ENCODE results near the gene KAZN. TPM values are rescaled to one million over a fixed set of nuclear protein-coding genes. Genes with fewer than 3 reads are reported as not detected.

Gene KAZN
- total and polyA plus RNA-seq, 4 donors, result 17.8 to 54.0 (median 38.4) TPM

GRCh38 chr1:15051882-15052528 lies 453.5 kb downstream of the KAZN start:
- Histone ChIP-seq H3K9me3 (ENCODE audit: control insufficient read depth, insufficient read depth, low read length) (no peaks in the 10 kb centered on the region), H3K4me3 (ENCODE audit: low read depth, low read length) (no peak overlapping the region), H3K27me3 (ENCODE audit: control insufficient read depth, insufficient read depth, low read length) (no peaks in the 10 kb centered on the region), H3K36me3 (ENCODE audit: control insufficient read depth, insufficient read depth, low read length) (peaks cover 47% of the 10 kb centered on the region), H3K4me1 (ENCODE audit: control insufficient read depth, insufficient read depth, low read length) (peaks cover 2% of the 10 kb centered on the region), H3K27ac (ENCODE audit: low read depth, low read length) (no peak overlapping the region)
- WGBS (ENCODE audit: insufficient coverage), result 82% methylated on average over 3 of the region's 8 CpGs
- no peak for DNase-seq (ENCODE audit: low read depth in 4 of 6, low spot score in 6 of 6)

GRCh38 chr1:15053153-15053552 lies 454.7 kb downstream of the KAZN start:
- 85% methylated on average over 7 of the region's 9 CpGs for WGBS (ENCODE audit: insufficient coverage)
- Histone ChIP-seq H3K9me3 (ENCODE audit: control insufficient read depth, insufficient read depth, low read length) (no peaks in the 10 kb centered on the region), H3K27me3 (ENCODE audit: control insufficient read depth, insufficient read depth, low read length) (no peaks in the 10 kb centered on the region), H3K4me1 (ENCODE audit: control insufficient read depth, insufficient read depth, low read length) (no peaks in the 10 kb centered on the region), H3K36me3 (ENCODE audit: control insufficient read depth, insufficient read depth, low read length) (peaks cover 47% of the 10 kb centered on the region), H3K27ac (ENCODE audit: low read depth, low read length) (no peak overlapping the region), H3K4me3 (ENCODE audit: low read depth, low read length) (no peak overlapping the region)
- no peak for DNase-seq (ENCODE audit: low read depth in 4 of 6, low spot score in 6 of 6)

GRCh38 chr1:15055736-15056415 lies 457.4 kb downstream of the KAZN start:
- Histone ChIP-seq H3K4me1 (ENCODE audit: control insufficient read depth, insufficient read depth, low read length) (peaks cover 4% of the 10 kb centered on the region), H3K27ac (ENCODE audit: low read depth, low read length) (no peak overlapping the region), H3K36me3 (ENCODE audit: control insufficient read depth, insufficient read depth, low read length) (peaks cover 49% of the 10 kb centered on the region), H3K9me3 (ENCODE audit: control insufficient read depth, insufficient read depth, low read length) (no peaks in the 10 kb centered on the region), H3K27me3 (ENCODE audit: control insufficient read depth, insufficient read depth, low read length) (no peaks in the 10 kb centered on the region), H3K4me3 (ENCODE audit: low read depth, low read length) (no peak overlapping the region)
- WGBS (ENCODE audit: insufficient coverage), result 95% methylated on average over 28 of the region's 29 CpGs
- no peak for DNase-seq (ENCODE audit: low read depth in 4 of 6, low spot score in 6 of 6)

GRCh38 chr1:15056515-15057285 lies 458.2 kb downstream of the KAZN start:
- Histone ChIP-seq H3K36me3 (ENCODE audit: control insufficient read depth, insufficient read depth, low read length) (peaks cover 48% of the 10 kb centered on the region), H3K4me1 (ENCODE audit: control insufficient read depth, insufficient read depth, low read length) (peaks cover 4% of the 10 kb centered on the region), H3K27me3 (ENCODE audit: control insufficient read depth, insufficient read depth, low read length) (no peaks in the 10 kb centered on the region), H3K4me3 (ENCODE audit: low read depth, low read length) (no peak overlapping the region), H3K9me3 (ENCODE audit: control insufficient read depth, insufficient read depth, low read length) (no peaks in the 10 kb centered on the region), H3K27ac (ENCODE audit: low read depth, low read length) (no peak overlapping the region)
- 93% methylated on average over 4 of the region's 4 CpGs for WGBS (ENCODE audit: insufficient coverage)
- DNase-seq (ENCODE audit: low read depth in 4 of 6, low spot score in 6 of 6), result no peak

GRCh38 chr1:15057834-15058233 lies 459.3 kb downstream of the KAZN start:
- no peaks in the 10 kb centered on the region for H3K27me3 ChIP-seq (ENCODE audit: control insufficient read depth, insufficient read depth, low read length)
- H3K9me3 ChIP-seq (ENCODE audit: control insufficient read depth, insufficient read depth, low read length), result peaks cover 2% of the 10 kb centered on the region
- DNase-seq (ENCODE audit: low read depth in 4 of 6, low spot score in 6 of 6), result no peak
- 86% methylated on average over 5 of the region's 5 CpGs for WGBS (ENCODE audit: insufficient coverage)
- H3K4me1 ChIP-seq (ENCODE audit: control insufficient read depth, insufficient read depth, low read length), result peaks cover 4% of the 10 kb centered on the region
- peaks cover 51% of the 10 kb centered on the region for H3K36me3 ChIP-seq (ENCODE audit: control insufficient read depth, insufficient read depth, low read length)
- no peak overlapping the region for H3K4me3 ChIP-seq (ENCODE audit: low read depth, low read length)
- no peak overlapping the region for H3K27ac ChIP-seq (ENCODE audit: low read depth, low read length)

GRCh38 chr1:15058261-15058660 lies 459.8 kb downstream of the KAZN start:
- H3K4me1 ChIP-seq (ENCODE audit: control insufficient read depth, insufficient read depth, low read length), result peaks cover 4% of the 10 kb centered on the region
- H3K27ac ChIP-seq (ENCODE audit: low read depth, low read length), result no peak overlapping the region
- WGBS (ENCODE audit: insufficient coverage), result 75% methylated on average over 1 of the region's 2 CpGs
- no peaks in the 10 kb centered on the region for H3K27me3 ChIP-seq (ENCODE audit: control insufficient read depth, insufficient read depth, low read length)
- no peak for DNase-seq (ENCODE audit: low read depth in 4 of 6, low spot score in 6 of 6)
- H3K36me3 ChIP-seq (ENCODE audit: control insufficient read depth, insufficient read depth, low read length), result peaks cover 49% of the 10 kb centered on the region
- no peak overlapping the region for H3K4me3 ChIP-seq (ENCODE audit: low read depth, low read length)
- H3K9me3 ChIP-seq (ENCODE audit: control insufficient read depth, insufficient read depth, low read length), result peaks cover 2% of the 10 kb centered on the region

- Histone ChIP-seq H3K27ac (ENCODE audit: low read depth, low read length) (no peak overlapping the region), H3K4me1 (ENCODE audit: control insufficient read depth, insufficient read depth, low read length) (peaks cover 4% of the 10 kb centered on the region), H3K9me3 (ENCODE audit: control insufficient read depth, insufficient read depth, low read length) (peaks cover 2% of the 10 kb centered on the region), H3K36me3 (ENCODE audit: control insufficient read depth, insufficient read depth, low read length) (peaks cover 63% of the 10 kb centered on the region), H3K27me3 (ENCODE audit: control insufficient read depth, insufficient read depth, low read length) (no peaks in the 10 kb centered on the region), H3K4me3 (ENCODE audit: low read depth, low read length) (no peak overlapping the region)
- WGBS (ENCODE audit: insufficient coverage), result 90% methylated on average over 22 of the region's 25 CpGs
- DNase-seq (ENCODE audit: low read depth in 4 of 6, low spot score in 6 of 6), result no peak
These were observed 461.6 kb downstream of the KAZN start for GRCh38 chr1:15060104-15060503.

- Histone ChIP-seq H3K4me1 (ENCODE audit: control insufficient read depth, insufficient read depth, low read length) (peaks cover 4% of the 10 kb centered on the region), H3K36me3 (ENCODE audit: control insufficient read depth, insufficient read depth, low read length) (peaks cover 63% of the 10 kb centered on the region), H3K27ac (ENCODE audit: low read depth, low read length) (no peak overlapping the region), H3K27me3 (ENCODE audit: control insufficient read depth, insufficient read depth, low read length) (no peaks in the 10 kb centered on the region), H3K9me3 (ENCODE audit: control insufficient read depth, insufficient read depth, low read length) (peaks cover 2% of the 10 kb centered on the region), H3K4me3 (ENCODE audit: low read depth, low read length) (no peak overlapping the region)
- DNase-seq (ENCODE audit: low read depth in 4 of 6, low spot score in 6 of 6), result no peak
- 100% methylated on average over 4 of the region's 6 CpGs for WGBS (ENCODE audit: insufficient coverage)
These were observed 464.1 kb downstream of the KAZN start for GRCh38 chr1:15062479-15063099.

GRCh38 chr1:15063346-15063745 lies 464.9 kb downstream of the KAZN start:
- 87% methylated on average over 7 of the region's 7 CpGs for WGBS (ENCODE audit: insufficient coverage)
- Histone ChIP-seq H3K36me3 (ENCODE audit: control insufficient read depth, insufficient read depth, low read length) (peaks cover 62% of the 10 kb centered on the region), H3K9me3 (ENCODE audit: control insufficient read depth, insufficient read depth, low read length) (peaks cover 2% of the 10 kb centered on the region)

More at GRCh38 chr1:15063346-15063745, 464.9 kb downstream of the KAZN start:
- H3K27me3 ChIP-seq (ENCODE audit: control insufficient read depth, insufficient read depth, low read length), result no peaks in the 10 kb centered on the region
- DNase-seq (ENCODE audit: low read depth in 4 of 6, low spot score in 6 of 6), result no peak
- peaks cover 4% of the 10 kb centered on the region for H3K4me1 ChIP-seq (ENCODE audit: control insufficient read depth, insufficient read depth, low read length)
- no peak overlapping the region for H3K27ac ChIP-seq (ENCODE audit: low read depth, low read length)
- H3K4me3 ChIP-seq (ENCODE audit: low read depth, low read length), result no peak overlapping the region

All from spinal cord (tissue), 10 donors.